Stimulated activated effector memory CD8-positive, alpha-beta T cell treated with anti-CD3 and anti-CD28 coated beads, Interleukin-12 subunit alpha, Interleukin-12 subunit beta, amount 100 ng/mL, for 72 hours (primary cell): ENCODE results near the gene JUND.

Experiments used
- ATAC-seq: fragments of 150-1000 bp; cut with Tn5 transposase; 2 replicates; pipeline ENCODE4 v1.10.0; 2021
- DNase-seq, 2 donors: peaks; one replicate each; pipeline ENCODE4 v3.0.0; 2021 to 2022; ENCODE audit warnings: low spot score in 2 of 2
- H3K27ac Mint-ChIP-seq: one replicate; pipeline ENCODE4 v1.8.0; 2022; ENCODE audit warnings: mild to moderate bottlenecking, mixed read lengths
- H3K36me3 Mint-ChIP-seq: one replicate; pipeline ENCODE4 v1.8.0; 2022; ENCODE audit warnings: mild to moderate bottlenecking, mixed read lengths
- H3K4me1 Mint-ChIP-seq: one replicate; pipeline ENCODE4 v1.8.0; 2022; ENCODE audit warnings: mixed read lengths
- H3K4me3 Mint-ChIP-seq: one replicate; pipeline ENCODE4 v1.8.0; 2022; ENCODE audit warnings: mild to moderate bottlenecking, mixed read lengths
- H3K9me3 Mint-ChIP-seq: one replicate; pipeline ENCODE4 v1.8.0; 2022; ENCODE audit warnings: mixed read lengths

JUND gene

GRCh38 chr19:18273561-18274218 is 7.7 kb downstream of the JUND start:
- ATAC-seq (no peak), DNase-seq (no peak)
- Mint-ChIP-seq H3K36me3 (peaks cover 52% of the 10 kb centered on the region), H3K4me3 (no peak overlapping the region), H3K4me1 (peaks cover 18% of the 10 kb centered on the region), H3K9me3 (no peaks in the 10 kb centered on the region), H3K27ac (no peak overlapping the region)

DNA sequence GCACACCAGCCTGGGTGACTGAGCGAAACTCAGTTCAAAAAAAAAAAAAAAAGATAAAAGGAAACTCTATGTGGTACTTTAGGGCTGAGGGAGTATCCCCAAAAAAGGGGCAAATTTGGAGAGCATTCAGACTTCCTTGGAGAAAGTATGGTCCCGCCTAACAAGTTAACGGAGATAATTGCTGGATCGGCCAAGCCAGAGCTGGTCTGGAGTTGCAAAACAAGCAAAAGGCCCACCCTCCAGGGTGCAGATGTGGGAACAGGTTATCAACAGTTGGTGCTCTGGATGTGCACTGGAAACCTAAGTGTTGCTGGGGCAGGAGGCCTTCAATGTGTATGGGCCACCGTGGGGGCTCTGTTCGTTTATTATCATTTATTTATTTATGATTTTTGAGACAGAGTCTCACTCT is 10.0 kb downstream of the JUND start:
- DNase-seq, result no peak
- Mint-ChIP-seq H3K9me3 (no peaks in the 10 kb centered on the region), H3K4me3 (no peak overlapping the region), H3K4me1 (peaks cover 14% of the 10 kb centered on the region), H3K27ac (no peak overlapping the region), H3K36me3 (peaks cover 31% of the 10 kb centered on the region)
- no peak for ATAC-seq

GRCh38 chr19:18270326-18270725 is 11.1 kb downstream of the JUND start:
- Mint-ChIP-seq H3K27ac (no peak overlapping the region), H3K4me1 (peaks cover 20% of the 10 kb centered on the region), H3K36me3 (peaks cover 26% of the 10 kb centered on the region), H3K9me3 (no peaks in the 10 kb centered on the region), H3K4me3 (no peak overlapping the region)
- ATAC-seq (no peak), DNase-seq (no peak)

- H3K27ac Mint-ChIP-seq, result no peak overlapping the region
- DNase-seq (no peak), ATAC-seq (no peak)
- no peak overlapping the region for H3K4me3 Mint-ChIP-seq
- H3K36me3 Mint-ChIP-seq, result peaks cover 15% of the 10 kb centered on the region
- peaks cover 12% of the 10 kb centered on the region for H3K4me1 Mint-ChIP-seq
- no peaks in the 10 kb centered on the region for H3K9me3 Mint-ChIP-seq
Measured at GRCh38 chr19:18269070-18269723, 12.2 kb downstream of the JUND start.

DNA sequence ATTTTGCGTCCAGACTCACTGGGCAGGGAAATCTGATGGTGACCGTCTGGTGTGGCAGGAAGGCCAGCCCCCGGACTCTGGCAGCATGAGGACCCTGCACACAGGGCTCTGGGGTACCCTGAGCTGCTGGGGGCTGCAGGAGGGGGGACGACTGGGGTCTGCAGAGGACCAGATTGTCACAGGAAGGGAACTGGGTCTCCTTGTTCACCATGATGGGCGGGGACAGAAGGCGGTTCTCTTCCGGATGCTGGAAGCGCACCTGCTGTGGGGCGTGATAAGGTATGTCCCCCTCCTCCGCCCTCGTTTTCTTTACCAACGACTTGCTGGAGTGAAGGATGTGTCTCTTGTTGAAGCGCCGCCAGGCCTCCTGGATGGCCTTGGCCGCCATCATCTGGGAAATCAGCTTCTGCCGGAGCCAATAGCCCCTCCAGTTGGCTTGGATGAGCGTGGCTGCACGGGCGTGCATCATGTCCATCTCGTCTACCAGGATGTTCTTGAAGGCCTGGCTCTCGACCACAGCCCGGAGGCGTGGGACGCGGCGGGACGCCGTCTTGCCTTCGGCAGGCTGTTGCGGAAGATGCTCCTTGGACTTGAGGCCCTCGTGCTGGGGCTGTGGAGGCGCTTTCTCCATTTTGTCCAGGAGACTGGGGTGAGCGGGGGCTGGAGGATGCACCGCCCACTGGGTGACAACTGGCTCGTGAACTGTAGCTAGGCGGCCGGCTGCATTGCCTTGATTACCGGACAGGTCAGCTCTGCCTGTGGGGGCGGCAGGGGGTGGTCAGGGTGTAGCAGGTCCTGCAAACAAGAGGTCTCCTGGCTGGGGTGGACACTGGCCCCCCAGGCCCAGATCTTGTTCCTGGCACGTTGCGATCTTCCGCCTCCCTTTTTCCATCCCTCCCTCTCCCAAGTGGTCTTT is 14.4 kb downstream of the JUND start:
- no peak overlapping the region for H3K4me3 Mint-ChIP-seq
- peaks cover 10% of the 10 kb centered on the region for H3K4me1 Mint-ChIP-seq
- ATAC-seq (no peak), DNase-seq (no peak)
- peaks cover 8% of the 10 kb centered on the region for H3K36me3 Mint-ChIP-seq
- no peaks in the 10 kb centered on the region for H3K9me3 Mint-ChIP-seq
- H3K27ac Mint-ChIP-seq, result no peak overlapping the region

GRCh38 chr19:18265582-18265981 is 15.8 kb downstream of the JUND start:
- Mint-ChIP-seq H3K27ac (no peak overlapping the region), H3K9me3 (no peaks in the 10 kb centered on the region), H3K4me1 (peaks cover 10% of the 10 kb centered on the region), H3K36me3 (peaks cover 8% of the 10 kb centered on the region), H3K4me3 (no peak overlapping the region)
- ATAC-seq, result no peak
- no peak for DNase-seq

DNA sequence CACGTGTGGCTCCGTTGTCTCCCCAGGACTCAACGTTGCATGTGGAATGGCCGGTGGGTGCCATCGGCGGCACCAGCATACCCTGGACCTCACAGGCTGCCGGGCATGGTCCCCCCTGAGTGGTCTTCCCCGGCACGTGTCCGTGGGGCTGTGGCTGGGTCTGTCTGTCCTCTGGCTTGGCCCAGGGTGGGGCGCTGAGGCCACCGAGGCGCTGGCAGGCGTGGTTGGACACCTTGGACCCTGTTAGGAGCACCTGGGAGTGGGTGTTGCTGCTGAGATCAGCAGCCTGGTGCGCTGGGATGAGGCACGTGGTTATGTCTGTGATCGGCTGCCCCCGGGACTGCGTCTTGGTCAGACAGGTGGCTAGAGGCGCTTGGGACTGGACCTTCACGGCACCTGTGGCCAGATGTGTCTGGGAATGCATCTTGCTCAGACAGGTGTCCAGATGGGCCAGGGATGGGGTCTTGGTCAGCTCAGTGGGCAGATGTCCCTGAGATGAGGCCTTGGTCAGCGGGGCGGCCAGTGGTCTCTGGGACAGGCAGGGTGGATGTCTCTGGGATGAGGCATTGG is 16.4 kb downstream of the JUND start:
- H3K27ac Mint-ChIP-seq, result no peak overlapping the region
- DNase-seq (no peak), ATAC-seq (no peak)
- no peak overlapping the region for H3K4me3 Mint-ChIP-seq
- no peaks in the 10 kb centered on the region for H3K9me3 Mint-ChIP-seq
- peaks cover 10% of the 10 kb centered on the region for H3K4me1 Mint-ChIP-seq
- peaks cover 8% of the 10 kb centered on the region for H3K36me3 Mint-ChIP-seq

GRCh38 chr19:18264137-18264854 is 17.1 kb downstream of the JUND start:
- Mint-ChIP-seq H3K27ac (no peak overlapping the region), H3K9me3 (no peaks in the 10 kb centered on the region), H3K4me1 (peaks cover 10% of the 10 kb centered on the region), H3K4me3 (no peak overlapping the region), H3K36me3 (peaks cover 8% of the 10 kb centered on the region)
- ATAC-seq (no peak), DNase-seq (no peak)

DNA sequence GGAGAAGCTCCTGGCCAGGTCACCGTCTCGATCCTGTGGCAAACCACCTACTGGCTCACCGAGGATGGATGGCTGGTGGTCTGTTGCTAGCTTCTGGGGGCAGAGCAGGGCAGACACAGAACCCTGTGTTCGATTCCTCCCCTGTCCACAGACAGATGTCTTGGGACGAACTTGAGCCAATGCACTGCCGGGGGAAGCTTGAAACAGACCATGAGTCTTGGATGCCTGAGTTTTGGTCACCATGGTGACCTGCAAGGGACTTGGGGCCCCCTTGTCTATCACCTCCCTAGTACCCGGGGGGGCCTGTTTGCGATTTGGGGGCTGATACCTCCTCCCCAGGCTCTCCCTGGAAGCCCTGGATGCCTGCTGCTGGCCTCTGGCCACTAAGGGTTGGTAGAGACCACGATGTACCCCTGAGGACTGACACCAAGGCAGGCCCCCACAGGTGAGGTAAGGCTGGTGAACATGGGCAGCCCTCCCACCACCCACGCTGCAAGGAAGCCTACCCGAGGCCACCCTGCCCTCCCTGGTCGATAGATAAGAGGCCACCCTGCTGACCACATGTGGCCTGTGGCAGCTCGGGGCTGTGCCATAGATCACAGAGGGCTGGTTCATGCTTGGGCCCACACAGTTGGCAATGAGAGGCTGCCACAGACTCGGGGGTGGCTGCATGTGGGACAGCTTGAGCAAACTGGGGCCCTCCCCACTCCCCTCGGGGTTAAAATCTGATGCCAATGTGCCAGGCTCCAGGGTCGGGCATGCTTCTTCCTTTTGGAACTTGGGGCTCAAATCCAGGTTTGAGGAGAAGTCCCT is 17.9 kb downstream of the JUND start:
- Mint-ChIP-seq H3K9me3 (no peaks in the 10 kb centered on the region), H3K4me3 (no peak overlapping the region), H3K27ac (no peak overlapping the region), H3K4me1 (peaks cover 10% of the 10 kb centered on the region), H3K36me3 (peaks cover 8% of the 10 kb centered on the region)
- DNase-seq, result no peak
- no peak for ATAC-seq

DNA sequence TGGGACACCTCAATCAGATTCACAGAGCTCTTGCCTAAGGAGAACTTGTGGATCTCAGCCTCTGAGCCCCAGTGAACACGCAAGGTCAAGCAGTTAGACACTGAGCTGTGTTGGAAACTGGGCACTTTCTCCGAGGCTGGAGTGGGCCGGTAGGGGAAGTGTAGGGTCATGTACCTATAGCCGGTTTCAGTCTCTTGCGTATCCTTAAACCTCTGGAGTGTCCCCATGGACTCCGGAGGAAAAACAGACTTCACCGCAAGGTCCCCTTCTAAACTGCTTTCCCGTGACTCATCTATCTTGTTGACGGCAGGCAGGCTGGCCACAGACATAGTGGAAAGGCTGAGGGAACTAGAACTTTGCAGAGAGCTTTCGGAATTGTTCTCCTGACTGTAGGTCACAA is 18.5 kb downstream of the JUND start:
- DNase-seq, result no peak
- no peaks in the 10 kb centered on the region for H3K9me3 Mint-ChIP-seq
- H3K36me3 Mint-ChIP-seq, result peaks cover 8% of the 10 kb centered on the region
- no peak for ATAC-seq
- no peak overlapping the region for H3K4me3 Mint-ChIP-seq
- peaks cover 10% of the 10 kb centered on the region for H3K4me1 Mint-ChIP-seq
- no peak overlapping the region for H3K27ac Mint-ChIP-seq

DNA sequence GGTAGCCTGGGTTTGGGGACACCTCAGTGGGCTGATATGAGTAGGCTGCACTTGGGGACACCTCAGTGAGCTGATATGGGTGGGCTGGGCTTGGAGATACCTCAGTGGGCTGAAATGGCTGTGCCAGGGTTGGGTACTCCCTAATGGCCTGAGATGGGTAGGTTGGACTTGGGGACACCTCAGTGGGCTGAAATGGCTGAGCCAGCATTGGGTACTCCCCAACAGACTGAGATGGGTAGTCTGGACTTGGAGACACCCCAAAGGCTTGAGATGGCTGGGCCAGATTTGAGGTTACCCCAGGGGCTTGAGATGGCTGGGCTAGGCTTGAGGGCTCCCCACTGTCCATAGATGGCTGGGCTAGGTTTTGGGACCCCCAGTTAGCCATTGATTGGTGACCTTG is 19.3 kb downstream of the JUND start:
- H3K36me3 Mint-ChIP-seq, result peaks cover 8% of the 10 kb centered on the region
- no peak overlapping the region for H3K27ac Mint-ChIP-seq

DNA sequence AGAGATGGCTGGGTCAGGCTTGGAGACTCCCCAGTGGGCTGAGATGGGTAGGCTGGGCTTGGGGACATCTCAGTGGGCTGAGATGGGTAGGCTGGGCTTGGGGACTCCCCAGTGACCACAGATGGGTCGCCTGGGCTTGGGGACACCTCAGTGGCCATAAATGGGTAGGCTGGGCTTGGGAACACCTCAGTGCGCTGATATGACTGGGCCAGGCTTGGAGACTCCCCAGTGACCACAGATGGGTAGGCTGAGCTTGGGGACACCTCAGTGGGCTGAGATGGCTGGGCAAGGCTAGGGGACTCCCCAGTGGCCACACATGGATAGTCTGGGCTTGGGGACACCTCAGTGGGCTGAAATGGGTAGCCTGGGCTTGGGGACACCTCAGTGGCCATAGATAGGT is 19.9 kb downstream of the JUND start:
- no peak overlapping the region for H3K4me3 Mint-ChIP-seq
- no peak overlapping the region for H3K27ac Mint-ChIP-seq
- no peaks in the 10 kb centered on the region for H3K9me3 Mint-ChIP-seq
- H3K36me3 Mint-ChIP-seq, result peaks cover 7% of the 10 kb centered on the region
- no peak for DNase-seq
- ATAC-seq, result no peak
- peaks cover 7% of the 10 kb centered on the region for H3K4me1 Mint-ChIP-seq

More for the DNA sequence above, 19.3 kb downstream of the JUND start:
- Mint-ChIP-seq H3K4me1 (peaks cover 10% of the 10 kb centered on the region), H3K9me3 (no peaks in the 10 kb centered on the region), H3K4me3 (no peak overlapping the region)
- DNase-seq (no peak), ATAC-seq (no peak)

GRCh38 chr19:18259893-18260292 is 21.5 kb downstream of the JUND start:
- no peaks in the 10 kb centered on the region for H3K4me1 Mint-ChIP-seq
- H3K27ac Mint-ChIP-seq, result no peak overlapping the region
- DNase-seq (no peak), ATAC-seq (no peak)
- no peak overlapping the region for H3K4me3 Mint-ChIP-seq
- H3K9me3 Mint-ChIP-seq, result no peaks in the 10 kb centered on the region
- H3K36me3 Mint-ChIP-seq, result no peaks in the 10 kb centered on the region
